CD4-positive, alpha-beta T cell (primary cell): ENCODE data around the gene OPCML. TPM values are rescaled to one million over a fixed set of nuclear protein-coding genes. Genes with fewer than 3 reads are reported as not detected.

Experiments
- ATAC-seq: fragments of 200-7000 bp; cut with Tn5 transposase; one replicate; pipeline ENCODE4 v1.10.0; 2022; ENCODE audit warnings: mild to moderate bottlenecking; ENCODE audit not compliant: poor library complexity
- CTCF ChIA-PET: fragments of 350-600 bp; sonication (Branson Sonifier 250); formaldehyde crosslinking; loops from one replicate; lab custom pipeline; 2021; ENCODE audit warnings: antibody characterized with exemption, inconsistent platforms; lab: Charles Lee
- POLR2A ChIA-PET: fragments of 350-600 bp; sonication (Branson Sonifier 250); formaldehyde crosslinking; loops from one replicate; lab custom pipeline; 2021; ENCODE audit warnings: antibody characterized with exemption, inconsistent platforms; lab: Charles Lee
- DNase-seq, 14 experiments: peaks; one replicate each; pipeline ENCODE4 v3.0.0-alpha.2; 2013 to 2020; ENCODE audit warnings: mixed read lengths in 2 of 14
- H3K27ac ChIP-seq, 2 donors: one replicate each; pipeline versions ENCODE4 v1.5.1 to v1.7.0; 2013; ENCODE audit warnings: low read length in 2 of 2, low read depth in 1 of 2, mild to moderate bottlenecking in 1 of 2
- H3K27me3 ChIP-seq, 2 experiments: 1 replicate in 1 of 2; 2 replicates in 1 of 2; pipeline versions ENCODE4 v1.6.1 to v1.7.0; 2013; ENCODE audit warnings: low read length in 2 of 2, control low read depth in 1 of 2, mild to moderate bottlenecking in 1 of 2, moderate library complexity in 1 of 2; ENCODE audit not compliant: insufficient read depth in 2 of 2, control insufficient read depth in 1 of 2
- H3K36me3 ChIP-seq: one replicate; pipeline ENCODE4 v1.6.1; 2013; ENCODE audit warnings: low read length, control low read depth; ENCODE audit not compliant: insufficient read depth
- H3K4me1 ChIP-seq: one replicate; pipeline ENCODE4 v1.6.1; 2013; ENCODE audit warnings: low read length, control low read depth; ENCODE audit not compliant: insufficient read depth
- H3K4me3 ChIP-seq: one replicate; pipeline ENCODE4 v1.5.1; 2013; ENCODE audit warnings: mild to moderate bottlenecking, low read length, moderate library complexity
- H3K9me3 ChIP-seq, 2 experiments: 1 replicate in 1 of 2; 2 replicates in 1 of 2; pipeline versions ENCODE4 v1.6.1 to v1.7.0; 2013; ENCODE audit warnings: low read length in 2 of 2, mild to moderate bottlenecking in 2 of 2, control low read depth in 1 of 2, moderate library complexity in 1 of 2; ENCODE audit not compliant: control insufficient read depth in 1 of 2, insufficient read depth in 1 of 2
- H3K27ac Mint-ChIP-seq: one replicate; pipeline ENCODE4 v1.8.0; 2020; ENCODE audit warnings: mixed read lengths
- H3K27me3 Mint-ChIP-seq: one replicate; pipeline ENCODE4 v1.8.0; 2021; ENCODE audit warnings: mixed read lengths
- H3K36me3 Mint-ChIP-seq: one replicate; pipeline ENCODE4 v1.8.0; 2021; ENCODE audit warnings: low read depth, mixed read lengths
- H3K4me1 Mint-ChIP-seq: one replicate; pipeline ENCODE4 v1.8.0; 2021; ENCODE audit warnings: low read depth, mixed read lengths
- H3K4me3 Mint-ChIP-seq: one replicate; pipeline ENCODE4 v1.8.0; 2020; ENCODE audit warnings: mild to moderate bottlenecking, mixed read lengths
- H3K9me3 Mint-ChIP-seq: one replicate; pipeline ENCODE4 v1.8.0; 2020; ENCODE audit warnings: mixed read lengths
- CTCF ChIP-seq: fragments of 200-600 bp; IDR thresholded peaks from one replicate; pipeline ENCODE4 v1.8.0; 2022; ENCODE audit warnings: antibody characterized with exemption, mild to moderate bottlenecking
- intact Hi-C, 2 experiments: fragments of 100-400 bp; cut with DNase I in 1 of 2; cut with micrococcal nuclease in 1 of 2; formaldehyde crosslinking; loops; one replicate each; pipeline versions ENCODE4 v1.15.1 to v1.9.0; 2023 to 2025; cut with DNase I, micrococcal nuclease
- total RNA-seq, 174 experiments: library from RNA in 2 of 174; stranded (reverse) in 2 of 174; gene quantifications; one replicate each; pipeline ENCODE4 v1.2.3 and lab custom pipeline; 2021 to 2026

The OPCML gene
- total RNA-seq, 2 experiments from 2014 or later: not detected

- Mint-ChIP-seq H3K4me3 (no peak overlapping the region), H3K27me3 (peaks cover 4% of the 10 kb centered on the region), H3K4me1 (no peaks in the 10 kb centered on the region), H3K27ac (no peak overlapping the region), H3K9me3 (no peaks in the 10 kb centered on the region), H3K36me3 (no peaks in the 10 kb centered on the region)
- CTCF ChIA-PET: no interaction called here
- no peak overlapping the region for H3K4me3 ChIP-seq
- no peak for ATAC-seq
- no peak for TF ChIP-seq CTCF
- POLR2A ChIA-PET: no interaction called here
- H3K27ac ChIP-seq: no peak overlapping the region
- no peak for DNase-seq
- intact Hi-C loops: no loop called here
- no peaks in the 10 kb centered on the region for H3K27me3 ChIP-seq
- H3K4me1 ChIP-seq: no peaks in the 10 kb centered on the region
- H3K36me3 ChIP-seq: no peaks in the 10 kb centered on the region
- no peaks in the 10 kb centered on the region for H3K9me3 ChIP-seq
Observed at GRCh38 chr11:133106417-133106816, 425.9 kb downstream of the OPCML start.

- Mint-ChIP-seq H3K27ac (no peak overlapping the region), H3K9me3 (peaks cover 8% of the 10 kb centered on the region), H3K4me3 (no peak overlapping the region), H3K36me3 (no peaks in the 10 kb centered on the region), H3K27me3 (peaks cover 8% of the 10 kb centered on the region), H3K4me1 (no peaks in the 10 kb centered on the region)
- DNase-seq (no peak), ATAC-seq (no peak)
- ChIA-PET POLR2A (no interaction called here), CTCF (no interaction called here)
- no peak overlapping the region for H3K4me3 ChIP-seq
- intact Hi-C loops: no loop called here
- H3K4me1 ChIP-seq: no peaks in the 10 kb centered on the region
- no peak overlapping the region for H3K27ac ChIP-seq
- TF ChIP-seq CTCF: no peak
- no peaks in the 10 kb centered on the region for H3K36me3 ChIP-seq
- H3K27me3 ChIP-seq: no peaks in the 10 kb centered on the region
- no peaks in the 10 kb centered on the region for H3K9me3 ChIP-seq
Observed at GRCh38 chr11:133104009-133104744, 428.1 kb downstream of the OPCML start.

- no peaks in the 10 kb centered on the region for H3K36me3 Mint-ChIP-seq
- H3K27ac ChIP-seq: no peak overlapping the region
- no peaks in the 10 kb centered on the region for H3K4me1 ChIP-seq
- H3K27me3 ChIP-seq: no peaks in the 10 kb centered on the region
- no peaks in the 10 kb centered on the region for H3K9me3 ChIP-seq
- no peak overlapping the region for H3K4me3 Mint-ChIP-seq
- ChIA-PET CTCF (no interaction called here), POLR2A (no interaction called here)
- H3K36me3 ChIP-seq: no peaks in the 10 kb centered on the region
- ATAC-seq (no peak), DNase-seq (no peak)
- H3K9me3 Mint-ChIP-seq: peaks cover 16% of the 10 kb centered on the region
- H3K4me3 ChIP-seq: no peak overlapping the region
- no peak overlapping the region for H3K27ac Mint-ChIP-seq
- peaks cover 14% of the 10 kb centered on the region for H3K27me3 Mint-ChIP-seq
- no peaks in the 10 kb centered on the region for H3K4me1 Mint-ChIP-seq
- TF ChIP-seq CTCF: no peak
- intact Hi-C loops: no loop called here
Observed at GRCh38 chr11:133096981-133097380, 435.3 kb downstream of the OPCML start.
